ENCODE results near the gene LAMA3.

The LAMA3 gene

GRCh38 chr18:23995180-23995579 is 305.9 kb downstream of the LAMA3 start:
- Histone ChIP-seq H4K20me1 (ENCODE audit: insufficient read depth, low read length, poor library complexity, severe bottlenecking) (no peaks in the 10 kb centered on the region), H3F3A (ENCODE audit: low read depth) (no peaks in the 10 kb centered on the region), H3K4me2 (ENCODE audit: low read depth, low read length, poor library complexity, severe bottlenecking) (no peak overlapping the region), H3K9me3 (ENCODE audit: insufficient read depth, low read depth, low read length) (no peaks in the 10 kb centered on the region), H3K4me1 (ENCODE audit: insufficient read depth, low read length, poor library complexity, severe bottlenecking) (no peaks in the 10 kb centered on the region), H3K9ac (ENCODE audit: low read depth, low read length, poor library complexity, severe bottlenecking) (no peak overlapping the region), H3K4me3 (ENCODE audit: low read length, poor library complexity, severe bottlenecking) (no peak overlapping the region), H2AFZ (ENCODE audit: low read length) (no peak overlapping the region), H3K36me3 (ENCODE audit: insufficient read depth, low read length) (no peaks in the 10 kb centered on the region), H3K27me3 (ENCODE audit: insufficient read depth, low read length, poor library complexity, severe bottlenecking) (no peaks in the 10 kb centered on the region), H3K79me2 (ENCODE audit: insufficient read depth, low read length) (no peaks in the 10 kb centered on the region), H3K9me2 (replicated peaks; ENCODE audit: low read depth, low read length) (no peaks in the 10 kb centered on the region)
- TF ChIP-seq CTCF (conservative IDR thresholded peaks at IDR 0.05; ENCODE audit: low read length) (no peak), EZH2phosphoT487 (IDR thresholded peaks at IDR 0.05; ENCODE audit: borderline replicate concordance) (no peak)

- Histone ChIP-seq H2AFZ (ENCODE audit: low read length) (no peak overlapping the region), H4K20me1 (ENCODE audit: insufficient read depth, low read length, poor library complexity, severe bottlenecking) (no peaks in the 10 kb centered on the region), H3K9ac (ENCODE audit: low read depth, low read length, poor library complexity, severe bottlenecking) (no peak overlapping the region), H3K4me3 (ENCODE audit: low read length, poor library complexity, severe bottlenecking) (no peak overlapping the region), H3K79me2 (ENCODE audit: insufficient read depth, low read length) (no peaks in the 10 kb centered on the region), H3K9me3 (ENCODE audit: insufficient read depth, low read depth, low read length) (no peaks in the 10 kb centered on the region), H3K27me3 (ENCODE audit: insufficient read depth, low read length, poor library complexity, severe bottlenecking) (no peaks in the 10 kb centered on the region), H3K36me3 (ENCODE audit: insufficient read depth, low read length) (no peaks in the 10 kb centered on the region), H3K4me2 (ENCODE audit: low read depth, low read length, poor library complexity, severe bottlenecking) (no peak overlapping the region), H3K9me2 (replicated peaks; ENCODE audit: low read depth, low read length) (no peaks in the 10 kb centered on the region), H3F3A (ENCODE audit: low read depth) (no peaks in the 10 kb centered on the region), H3K4me1 (ENCODE audit: insufficient read depth, low read length, poor library complexity, severe bottlenecking) (no peaks in the 10 kb centered on the region)
- TF ChIP-seq CTCF (conservative IDR thresholded peaks at IDR 0.05; ENCODE audit: low read length), result no peak
- TF ChIP-seq EZH2phosphoT487 (IDR thresholded peaks at IDR 0.05; ENCODE audit: borderline replicate concordance), result no peak
Measured at GRCh38 chr18:23998018-23998417, 308.8 kb downstream of the LAMA3 start.

GRCh38 chr18:23998820-23999219 is 309.6 kb downstream of the LAMA3 start:
- Histone ChIP-seq H3K9ac (ENCODE audit: low read depth, low read length, poor library complexity, severe bottlenecking) (no peak overlapping the region), H3K4me3 (ENCODE audit: low read length, poor library complexity, severe bottlenecking) (no peak overlapping the region), H3F3A (ENCODE audit: low read depth) (no peaks in the 10 kb centered on the region), H3K4me2 (ENCODE audit: low read depth, low read length, poor library complexity, severe bottlenecking) (no peak overlapping the region), H3K27me3 (ENCODE audit: insufficient read depth, low read length, poor library complexity, severe bottlenecking) (no peaks in the 10 kb centered on the region), H3K4me1 (ENCODE audit: insufficient read depth, low read length, poor library complexity, severe bottlenecking) (no peaks in the 10 kb centered on the region), H3K36me3 (ENCODE audit: insufficient read depth, low read length) (no peaks in the 10 kb centered on the region), H3K79me2 (ENCODE audit: insufficient read depth, low read length) (no peaks in the 10 kb centered on the region), H3K9me2 (replicated peaks; ENCODE audit: low read depth, low read length) (no peaks in the 10 kb centered on the region), H3K9me3 (ENCODE audit: insufficient read depth, low read depth, low read length) (no peaks in the 10 kb centered on the region), H4K20me1 (ENCODE audit: insufficient read depth, low read length, poor library complexity, severe bottlenecking) (no peaks in the 10 kb centered on the region), H2AFZ (ENCODE audit: low read length) (no peak overlapping the region)
- TF ChIP-seq EZH2phosphoT487 (IDR thresholded peaks at IDR 0.05; ENCODE audit: borderline replicate concordance) (no peak), CTCF (conservative IDR thresholded peaks at IDR 0.05; ENCODE audit: low read length) (no peak)

All from Loucy (cell line).